ENCODE measurements around the gene CEP72.

CEP72 gene

GRCh38 chr5:611731-612486 is at the start of gene CEP72:
TSS of gene CEP72 (plus strand) at chr5:612340. CDS start at chr5:612362, 22 bp downstream.
- H3K9me3 ChIP-seq (ENCODE audit: insufficient read depth, low read length) = peaks cover 8% of the 10 kb centered on the region; the same call in 1 of the 2 replicates
- peaks cover 46% of the 10 kb centered on the region for H3K79me2 ChIP-seq (ENCODE audit: low read length)
- H2AFZ ChIP-seq (ENCODE audit: low read depth, low read length) = peak within 1 kb of the TSS; percentile 69; the same call in 1 of the 2 replicates
- peak within 1 kb of the TSS; percentile 91 for H3K4me3 ChIP-seq (ENCODE audit: low read length)
- H3K4me1 ChIP-seq (ENCODE audit: low read length) = peaks cover 17% of the 10 kb centered on the region
- no peaks in the 10 kb centered on the region for H4K20me1 ChIP-seq (ENCODE audit: insufficient read depth, low read length)
- TF ChIP-seq CTCF (IDR thresholded peaks at IDR 0.05; ENCODE audit: low read depth, low read length) (no peak), EZH2phosphoT487 (IDR thresholded peaks at IDR 0.05; ENCODE audit: low read depth) (no peak)
- H3K4me2 ChIP-seq (ENCODE audit: low read length) = peak within 1 kb of the TSS; percentile 95
- H3K36me3 ChIP-seq (replicated peaks; ENCODE audit: low read depth, low read length) = peaks cover 27% of the 10 kb centered on the region
- H3K27ac ChIP-seq (ENCODE audit: low read length) = no peak within 1 kb of the TSS
- no peaks in the 10 kb centered on the region for H3K27me3 ChIP-seq (ENCODE audit: low read depth, low read length)
- H3K9ac ChIP-seq (ENCODE audit: low read length) = peak within 1 kb of the TSS; percentile 68

- no peak overlapping the region for H3K9ac ChIP-seq (ENCODE audit: low read length)
- H4K20me1 ChIP-seq (ENCODE audit: insufficient read depth, low read length) = no peaks in the 10 kb centered on the region
- no peak overlapping the region for H2AFZ ChIP-seq (ENCODE audit: low read depth, low read length)
- H3K4me3 ChIP-seq (ENCODE audit: low read length) = no peak overlapping the region
- no peak overlapping the region for H3K4me2 ChIP-seq (ENCODE audit: low read length)
- TF ChIP-seq CTCF (IDR thresholded peaks at IDR 0.05; ENCODE audit: low read depth, low read length) (no peak), EZH2phosphoT487 (IDR thresholded peaks at IDR 0.05; ENCODE audit: low read depth) (no peak)
- no peaks in the 10 kb centered on the region for H3K27me3 ChIP-seq (ENCODE audit: low read depth, low read length)
- no peaks in the 10 kb centered on the region for H3K4me1 ChIP-seq (ENCODE audit: low read length)
- H3K9me3 ChIP-seq (ENCODE audit: insufficient read depth, low read length) = no peaks in the 10 kb centered on the region
- no peak overlapping the region for H3K27ac ChIP-seq (ENCODE audit: low read length)
- H3K79me2 ChIP-seq (ENCODE audit: low read length) = no peaks in the 10 kb centered on the region
- H3K36me3 ChIP-seq (replicated peaks; ENCODE audit: low read depth, low read length) = no peaks in the 10 kb centered on the region
These were observed 46.2 kb upstream of the CEP72 start for GRCh38 chr5:565782-566440.

GRCh38 chr5:566636-567309 is 45.4 kb upstream of the CEP72 start:
- Histone ChIP-seq H3K4me1 (ENCODE audit: low read length) (no peaks in the 10 kb centered on the region), H3K4me3 (ENCODE audit: low read length) (no peak overlapping the region), H3K27me3 (ENCODE audit: low read depth, low read length) (no peaks in the 10 kb centered on the region), H4K20me1 (ENCODE audit: insufficient read depth, low read length) (no peaks in the 10 kb centered on the region), H3K9me3 (ENCODE audit: insufficient read depth, low read length) (no peaks in the 10 kb centered on the region), H3K36me3 (replicated peaks; ENCODE audit: low read depth, low read length) (no peaks in the 10 kb centered on the region), H3K4me2 (ENCODE audit: low read length) (no peak overlapping the region), H2AFZ (ENCODE audit: low read depth, low read length) (no peak overlapping the region), H3K27ac (ENCODE audit: low read length) (no peak overlapping the region), H3K79me2 (ENCODE audit: low read length) (no peaks in the 10 kb centered on the region), H3K9ac (ENCODE audit: low read length) (no peak overlapping the region)
- TF ChIP-seq CTCF (IDR thresholded peaks at IDR 0.05; ENCODE audit: low read depth, low read length) (no peak), EZH2phosphoT487 (IDR thresholded peaks at IDR 0.05; ENCODE audit: low read depth) (no peak)

GRCh38 chr5:567664-568060 is 44.5 kb upstream of the CEP72 start:
- TF ChIP-seq CTCF (IDR thresholded peaks at IDR 0.05; ENCODE audit: low read depth, low read length) (no peak), EZH2phosphoT487 (IDR thresholded peaks at IDR 0.05; ENCODE audit: low read depth) (no peak)
- no peaks in the 10 kb centered on the region for H3K27me3 ChIP-seq (ENCODE audit: low read depth, low read length)

More at GRCh38 chr5:567664-568060, 44.5 kb upstream of the CEP72 start:
- Histone ChIP-seq H3K4me3 (ENCODE audit: low read length) (no peak overlapping the region), H3K36me3 (replicated peaks; ENCODE audit: low read depth, low read length) (no peaks in the 10 kb centered on the region), H4K20me1 (ENCODE audit: insufficient read depth, low read length) (no peaks in the 10 kb centered on the region), H3K9me3 (ENCODE audit: insufficient read depth, low read length) (no peaks in the 10 kb centered on the region), H3K4me1 (ENCODE audit: low read length) (no peaks in the 10 kb centered on the region), H3K9ac (ENCODE audit: low read length) (no peak overlapping the region), H2AFZ (ENCODE audit: low read depth, low read length) (no peak overlapping the region), H3K4me2 (ENCODE audit: low read length) (no peak overlapping the region), H3K27ac (ENCODE audit: low read length) (no peak overlapping the region), H3K79me2 (ENCODE audit: low read length) (no peaks in the 10 kb centered on the region)

Data from OCI-LY3 (cell line).